K562 (cell line): ENCODE data around the gene ADAD1. TPM values are rescaled to one million over a fixed set of nuclear protein-coding genes. Genes with fewer than 3 reads are reported as not detected.
A peak's percentile ranks its signal among the peaks of the same experiment; 100 is the strongest.

Experiments used
- ATAC-seq: fragments of 200-7000 bp; cut with Tn5 transposase; 3 replicates; pipeline ENCODE4 v1.9.1; 2020; ENCODE audit warnings: moderate library complexity
- BruUV-seq: library from RNA; stranded (reverse); fragments of 400-500 nt; replicated peaks from 2 replicates; lab custom pipeline; 2021; lab: Mats Ljungman, UMichigan
- CTCF ChIA-PET: fragments of 300-600 bp; formaldehyde crosslinking; extraction: SDS; loops from one replicate; lab custom pipeline; 2021; ENCODE audit warnings: low intra/inter-chr PET ratio; lab: Yijun Ruan, JAX
- POLR2A ChIA-PET: fragments of 300-600, 350-650 bp; sonication (Branson Sonifier 250); formaldehyde crosslinking; extraction: SDS; loops from one replicate; lab custom pipeline; 2021; ENCODE audit warnings: antibody characterized with exemption, inconsistent platforms; lab: Yijun Ruan, JAX
- DNase-seq, 4 experiments: peaks; one replicate each; pipeline versions ENCODE4 v3.0.0 to v3.0.0-alpha.2; 2011 to 2018; ENCODE audit warnings: low spot score in 3 of 4, mixed read lengths in 3 of 4; ENCODE audit errors: extremely low read depth in 1 of 4
- FAIRE-seq: peaks from 2 replicates; lab custom pipeline; 2011; peaks lifted over from hg19 to GRCh38; lab: Jason Lieb, UNC
- H2AFZ ChIP-seq: 2 replicates; pipeline ENCODE4 v1.6.0; 2011; ENCODE audit warnings: low read depth, low read length, control low read depth, inconsistent platforms
- H3K27ac ChIP-seq: fragments of 200-600 bp; 3 replicates; pipeline ENCODE4 v1.8.0; 2011; ENCODE audit warnings: low read depth, mild to moderate bottlenecking, control low read depth, inconsistent platforms, low read length, moderate library complexity, mixed read lengths; ENCODE audit errors: extremely low read depth
- H3K27me3 ChIP-seq, 2 experiments: fragments of 300-600 bp in 1 of 2; 2 replicates in 1 of 2; 3 replicates in 1 of 2; pipeline versions ENCODE4 v1.6.0 to v1.8.0; 2011; ENCODE audit warnings: inconsistent platforms in 2 of 2, low read length in 2 of 2, mild to moderate bottlenecking in 1 of 2, mixed read lengths in 1 of 2, moderate library complexity in 1 of 2; ENCODE audit not compliant: control insufficient read depth in 2 of 2, insufficient read depth in 2 of 2
- H3K36me3 ChIP-seq: fragments of 300-600 bp; 3 replicates; pipeline ENCODE4 v1.8.0; 2011; ENCODE audit warnings: mild to moderate bottlenecking, low read length, inconsistent platforms; ENCODE audit not compliant: control insufficient read depth, insufficient read depth
- H3K4me1 ChIP-seq, 2 experiments: fragments of 200-600 bp in 1 of 2; replicated peaks in 1 of 2; 2 replicates in 1 of 2; 3 replicates in 1 of 2; pipeline versions ENCODE4 v1.5.1 to v1.8.0; 2011; ENCODE audit warnings: inconsistent platforms in 2 of 2, low read length in 2 of 2, mild to moderate bottlenecking in 1 of 2, mixed read lengths in 1 of 2, moderate library complexity in 1 of 2; ENCODE audit not compliant: control insufficient read depth in 2 of 2, insufficient read depth in 2 of 2
- H3K4me2 ChIP-seq: 2 replicates; pipeline ENCODE4 v1.6.1; 2011; ENCODE audit warnings: low read length, control low read depth, inconsistent platforms, mixed read lengths; ENCODE audit not compliant: insufficient read depth
- H3K4me3 ChIP-seq: fragments of 200-600 bp; sonication (generic), shearing (Covaris generic); 2 replicates; pipeline ENCODE4 v1.5.1; 2016; ENCODE audit warnings: control low read depth, inconsistent platforms
- H3K79me2 ChIP-seq: fragments of 200-600 bp; 3 replicates; pipeline ENCODE4 v1.8.0; 2011; ENCODE audit warnings: low read length, inconsistent platforms; ENCODE audit not compliant: control insufficient read depth, insufficient read depth
- H3K9ac ChIP-seq, 2 experiments: 2 replicates each; pipeline versions ENCODE4 v1.6.0 to v1.6.1; 2011; ENCODE audit warnings: low read depth in 2 of 2, low read length in 2 of 2, control low read depth in 1 of 2, inconsistent platforms in 1 of 2, mild to moderate bottlenecking in 1 of 2, mixed read lengths in 1 of 2; ENCODE audit not compliant: insufficient read depth in 1 of 2
- H3K9me1 ChIP-seq: one replicate; pipeline ENCODE4 v1.6.0; 2011; ENCODE audit warnings: inconsistent platforms, mild to moderate bottlenecking, low read length, moderate library complexity; ENCODE audit not compliant: control insufficient read depth, insufficient read depth
- H3K9me3 ChIP-seq: replicated peaks from 2 replicates; pipeline ENCODE4 v1.5.1; 2011; ENCODE audit warnings: low read depth, low read length, inconsistent platforms; ENCODE audit not compliant: control insufficient read depth, insufficient read depth
- H4K20me1 ChIP-seq: replicated peaks from 2 replicates; pipeline ENCODE4 v1.6.1; 2011; ENCODE audit warnings: low read length, inconsistent platforms, mixed read lengths; ENCODE audit not compliant: control insufficient read depth, insufficient read depth
- MCM3 ChIP-seq: fragments of 450-650 bp; IDR thresholded peaks from 2 replicates; pipeline ENCODE4 v1.6.1; 2016
- RBM25 ChIP-seq: fragments of 200-400 bp; formaldehyde crosslinking; IDR thresholded peaks from 2 replicates; pipeline ENCODE4 v1.6.1; 2018; ENCODE audit warnings: low read length, low read depth, moderate library complexity; ENCODE audit not compliant: severe bottlenecking
- SRF ChIP-seq, 2 experiments: fragments of 250-450, 450-650 bp in 1 of 2; sonication (Bioruptor Pico) in 1 of 2; sonication (generic) in 1 of 2; formaldehyde crosslinking; IDR thresholded peaks; 2 replicates each; pipeline versions ENCODE4 v1.5.0 to v1.5.1; 2020 to 2022; ENCODE audit warnings: mild to moderate bottlenecking in 1 of 2, missing genetic modification reagents in 1 of 2
- STAT5B ChIP-seq: fragments of 250-450 bp; sonication (Bioruptor Pico); IDR thresholded peaks from 2 replicates; pipeline ENCODE4 v1.8.0; 2021; ENCODE audit warnings: mild to moderate bottlenecking, inconsistent platforms
- ZNF146 ChIP-seq: IDR thresholded peaks from one replicate; pipeline ENCODE4 v1.6.1; 2018; ENCODE audit warnings: missing compliant biosample characterization; ENCODE audit not compliant: unreplicated experiment
- ZNF518B ChIP-seq: fragments of 250-450 bp; sonication (Bioruptor Pico); IDR thresholded peaks from 2 replicates; pipeline ENCODE4 v1.5.0; 2021; ENCODE audit warnings: mild to moderate bottlenecking, moderate library complexity
- WGBS: fragments of 100-300 bp; shearing (Covaris generic); methylation state at CpG from one replicate; pipeline ENCODE4 v1.1.6; 2016; ENCODE audit warnings: low coverage, mixed read lengths; ENCODE audit not compliant: insufficient coverage; ENCODE audit errors: missing lambda C conversion rate; 5-methylcytosine and 5-hydroxymethylcytosine counted together
- in situ Hi-C: fragments of 300-500 bp; cut with MboI; formaldehyde crosslinking; loops from 4 replicates; pipeline ENCODE4 v1.15.0; 2018; ENCODE audit warnings: inconsistent platforms, mixed read lengths
- intact Hi-C: fragments of 100-400 bp; cut with micrococcal nuclease; formaldehyde crosslinking; loops from 2 replicates; pipeline ENCODE4 v1.14.2; 2022
- polyA plus RNA-seq, 8 experiments: library from polyadenylated mRNA; depleted of rRNA in 4 of 8; stranded (reverse) in 5 of 8; unstranded in 3 of 8; fragments of >200 nt; fragmentation: Nextera tagmentation in 2 of 8; fragmentation: Illumina TruSeq in 1 of 8; extraction: Ambion mirVana in 2 of 8; extraction: Trizol in 1 of 8; gene quantifications; 2 replicates each; pipeline versions ENCODE4 v1.2.1 to v1.2.3, GENCODE V29; 2011 to 2014; ENCODE audit warnings: inconsistent platforms in 1 of 8, missing spikeins in 1 of 8
- total RNA-seq, 7 experiments: library from RNA; depleted of rRNA in 6 of 7; stranded (reverse); fragments of >200 nt in 6 of 7; fragmentation: Illumina TruSeq in 2 of 7; extraction: Trizol in 2 of 7; gene quantifications; 2 replicates each; pipeline versions ENCODE4 v1.2.1 to v1.2.3, GENCODE V29; 2011 to 2021; ENCODE audit warnings: low replicate concordance in 1 of 7

Gene ADAD1
- total and polyA plus RNA-seq, 9 of the 15 experiments (the other 6 are each of a cell fraction or from before 2014, with no cell fraction given), result not detected

GRCh38 chr4:122469457-122469856 is 90.6 kb downstream of the ADAD1 start (continued):
- no peak for TF ChIP-seq ZNF518B

- Histone ChIP-seq H3K4me1 (peaks cover 0 to 10% of the 10 kb centered on the region in 2 experiments; a peak in 3 of 5 replicates), H4K20me1 (no peaks in the 10 kb centered on the region), H3K27me3 (no peaks in the 10 kb centered on the region), H3K27ac (no peak overlapping the region), H3K36me3 (no peaks in the 10 kb centered on the region), H3K79me2 (no peaks in the 10 kb centered on the region), H3K4me3 (no peak overlapping the region), H3K9me3 (0 out of 2 replicates have a peak, but pooled peaks cover 1% of the 10 kb centered on the region), H3K9me1 (no peaks in the 10 kb centered on the region), H3K4me2 (no peak overlapping the region), H3K9ac (no peak overlapping the region), H2AFZ (no peak overlapping the region)
- ATAC-seq, result no peak
- FAIRE-seq, result no peak
- BruUV-seq, result no TSS peak
- no peak for DNase-seq
- WGBS, result 31% methylated on average over 3 of the region's 3 CpGs
- ChIA-PET POLR2A (no interaction called here), CTCF (no interaction called here)
- intact Hi-C loops, result no loop called here
- no peak for TF ChIP-seq MCM3
- peak; percentile 55 for TF ChIP-seq RBM25
- no peak for TF ChIP-seq STAT5B (CRISPR knock-in tag)
- no peak for TF ChIP-seq SRF (CRISPR knock-in tag; IDR thresholded peaks at IDR 0.05)
- TF ChIP-seq ZNF146, result peak; percentile 69
- in situ Hi-C loops, result no loop called here
These were observed 96.4 kb downstream of the ADAD1 start for GRCh38 chr4:122475233-122475632.
